Memory B cell (primary cell): ENCODE measurements around the gene PEX26.
"Not testable (repeated sequence)": the region's sequence is repeated elsewhere in the genome, so short reads cannot be mapped to it uniquely, and the experiment has no call there.

Experiments used
- ATAC-seq: fragments of 150-1000 bp; cut with Tn5 transposase; 2 replicates; pipeline ENCODE4 v1.10.0; 2021; ENCODE audit warnings: low read depth, mild to moderate bottlenecking, moderate library complexity
- DNase-seq, 2 donors: peaks; one replicate each; pipeline ENCODE4 v3.0.0; 2022; ENCODE audit warnings: low spot score in 2 of 2
- H3K27ac Mint-ChIP-seq: one replicate; pipeline ENCODE4 v1.8.0; 2022; ENCODE audit warnings: mild to moderate bottlenecking, moderate library complexity, mixed read lengths
- H3K27me3 Mint-ChIP-seq: one replicate; pipeline ENCODE4 v1.8.0; 2022; ENCODE audit warnings: mixed read lengths
- H3K36me3 Mint-ChIP-seq: one replicate; pipeline ENCODE4 v1.8.0; 2022; ENCODE audit warnings: mild to moderate bottlenecking, mixed read lengths
- H3K4me1 Mint-ChIP-seq: one replicate; pipeline ENCODE4 v1.8.0; 2022; ENCODE audit warnings: mixed read lengths
- H3K4me3 Mint-ChIP-seq: one replicate; pipeline ENCODE4 v1.8.0; 2022; ENCODE audit warnings: mild to moderate bottlenecking, moderate library complexity, mixed read lengths
- H3K9me3 Mint-ChIP-seq: one replicate; pipeline ENCODE4 v1.8.0; 2022; ENCODE audit warnings: mixed read lengths

The PEX26 gene

DNA sequence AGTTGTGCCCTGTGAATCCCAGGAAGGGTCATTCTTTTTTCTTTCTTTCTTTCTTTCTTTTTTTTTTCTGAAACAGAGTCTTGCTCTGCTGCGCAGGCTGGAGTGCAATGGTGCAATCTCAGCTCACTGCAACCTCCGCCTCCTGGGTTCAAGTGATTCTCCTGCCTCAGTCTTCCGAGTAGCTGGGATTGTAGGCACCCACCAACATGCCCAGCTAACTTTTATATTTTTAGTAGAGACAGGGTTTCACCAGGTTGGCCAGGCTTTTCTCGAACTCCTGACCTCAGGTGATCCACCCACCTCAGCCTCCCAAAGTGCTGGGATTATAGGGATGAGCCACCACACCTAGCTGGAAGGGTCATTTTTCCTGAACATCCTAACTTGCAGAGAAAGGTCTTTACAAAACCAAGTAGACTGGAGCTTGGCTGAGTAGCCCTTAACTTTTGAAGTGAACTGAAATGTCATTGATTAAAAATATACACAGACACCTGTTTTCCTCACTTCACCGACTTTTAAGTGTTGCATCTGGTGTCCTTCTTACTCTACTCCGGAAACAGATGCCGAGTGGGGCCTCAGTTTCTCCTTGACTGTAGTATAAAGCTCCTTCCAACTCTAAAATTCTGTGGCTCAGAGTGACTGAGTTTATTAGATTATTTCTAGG is 6.4 kb upstream of the PEX26 start:
- not testable (repeated sequence) for DNase-seq, H3K36me3 Mint-ChIP-seq, H3K27me3 Mint-ChIP-seq, H3K9me3 Mint-ChIP-seq
- H3K4me1 Mint-ChIP-seq = peaks cover 46% of the 10 kb centered on the region
- peak overlapping the region; percentile 19 for H3K27ac Mint-ChIP-seq
- H3K4me3 Mint-ChIP-seq = peak overlapping the region; percentile 47
- peak; percentile 26 for ATAC-seq

DNA sequence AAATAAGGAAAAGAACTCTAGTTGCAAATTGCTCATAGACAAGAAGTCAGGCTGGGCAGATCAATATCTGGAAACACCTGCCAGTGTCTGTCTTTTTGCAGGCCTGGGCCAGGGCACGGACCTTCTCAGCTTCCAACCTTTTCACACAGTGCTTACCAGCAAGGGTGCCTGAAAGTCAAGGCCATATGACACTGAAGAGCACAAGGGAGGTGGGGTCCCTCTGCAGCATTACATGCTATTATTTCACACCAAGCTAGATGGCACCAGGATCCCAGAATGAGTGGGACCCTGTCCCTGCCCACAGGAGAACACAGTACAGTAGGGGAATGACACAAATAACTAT is 5.9 kb upstream of the PEX26 start:
- Mint-ChIP-seq H3K4me3 (peak overlapping the region; percentile 47), H3K27ac (peak overlapping the region; percentile 19), H3K9me3 (no peaks in the 10 kb centered on the region), H3K27me3 (no peaks in the 10 kb centered on the region), H3K36me3 (no peaks in the 10 kb centered on the region), H3K4me1 (peaks cover 45% of the 10 kb centered on the region)
- ATAC-seq (no peak), DNase-seq (no peak)

DNA sequence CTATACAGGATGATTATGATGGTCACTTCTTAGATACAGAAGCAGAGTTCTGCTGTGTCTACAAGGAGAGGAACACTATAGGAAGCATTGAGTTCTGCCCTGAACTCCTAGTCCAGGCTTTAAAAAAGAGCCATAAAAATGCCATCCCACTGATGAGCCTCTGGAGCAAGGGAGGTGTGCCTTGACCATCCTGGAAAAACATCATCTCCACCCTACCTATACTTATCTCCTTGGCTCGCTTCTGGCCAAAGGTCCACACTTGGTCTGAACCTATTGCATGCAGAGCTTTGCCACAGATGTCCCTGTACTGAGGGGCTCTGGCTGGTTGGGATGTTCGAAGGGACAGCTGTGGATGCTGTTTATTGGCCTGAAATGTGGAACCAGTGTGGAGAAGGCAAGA is 4.3 kb upstream of the PEX26 start:
- Mint-ChIP-seq H3K27ac (no peak overlapping the region), H3K27me3 (no peaks in the 10 kb centered on the region), H3K4me1 (peaks cover 36% of the 10 kb centered on the region), H3K36me3 (no peaks in the 10 kb centered on the region), H3K9me3 (no peaks in the 10 kb centered on the region), H3K4me3 (no peak overlapping the region)
- DNase-seq (no peak), ATAC-seq (no peak)

DNA sequence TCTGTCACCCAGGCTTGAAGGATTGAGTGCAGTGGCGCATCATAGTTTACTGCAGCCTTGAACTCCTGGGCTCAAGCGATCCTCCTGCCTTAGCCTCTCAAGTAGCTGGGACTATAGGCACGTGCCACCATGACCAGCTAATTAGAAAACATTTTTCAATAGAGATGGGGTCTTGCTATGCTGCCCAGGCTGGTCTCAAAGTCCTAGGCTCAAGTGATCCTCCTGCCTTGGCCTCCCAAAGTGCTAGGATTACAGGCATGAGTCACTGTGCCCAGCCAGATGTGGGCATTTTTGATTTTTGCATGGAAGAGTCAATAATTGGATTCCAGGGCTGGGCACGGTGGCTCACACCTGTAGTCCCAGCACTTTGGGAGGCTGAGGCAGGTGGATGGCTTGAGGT is 3.9 kb upstream of the PEX26 start:
- H3K27ac Mint-ChIP-seq, H3K9me3 Mint-ChIP-seq, ATAC-seq, H3K27me3 Mint-ChIP-seq, DNase-seq, H3K4me3 Mint-ChIP-seq, H3K36me3 Mint-ChIP-seq: not testable (repeated sequence)
- H3K4me1 Mint-ChIP-seq = peaks cover 34% of the 10 kb centered on the region

DNA sequence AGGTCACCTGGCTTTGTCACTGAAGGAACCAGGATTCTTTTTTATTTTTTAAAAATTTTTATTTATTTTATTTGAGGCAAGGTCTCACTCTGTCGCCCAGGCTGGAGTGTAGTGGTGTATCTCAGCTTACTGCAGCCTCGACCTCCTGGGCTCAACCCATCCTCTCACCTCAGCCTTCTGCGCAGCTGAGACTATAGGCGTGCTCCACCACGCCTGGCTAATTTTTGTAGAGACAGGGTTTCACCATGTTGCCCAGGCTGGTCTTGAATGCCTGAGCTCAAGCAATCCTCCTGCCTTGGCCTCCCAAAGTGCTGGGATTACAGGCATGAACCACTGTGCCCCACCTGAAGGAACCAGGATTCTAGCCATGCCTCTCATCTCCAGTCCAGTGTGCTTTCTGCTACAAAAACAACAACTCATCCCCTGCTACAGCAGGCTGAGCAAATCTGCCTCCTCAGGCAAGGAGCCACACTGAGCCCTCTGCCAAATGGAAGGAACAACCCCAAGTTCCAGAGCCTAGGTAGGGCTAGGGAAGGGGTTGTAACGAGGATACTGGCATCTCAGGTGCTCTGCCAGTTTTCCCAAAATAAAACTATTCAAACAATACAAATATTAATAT is 2.6 kb upstream of the PEX26 start:
- DNase-seq (no peak), ATAC-seq (no peak)
- Mint-ChIP-seq H3K27me3 (no peaks in the 10 kb centered on the region), H3K9me3 (no peaks in the 10 kb centered on the region), H3K4me1 (peaks cover 39% of the 10 kb centered on the region), H3K4me3 (no peak overlapping the region), H3K36me3 (peaks cover 6% of the 10 kb centered on the region), H3K27ac (no peak overlapping the region)

DNA sequence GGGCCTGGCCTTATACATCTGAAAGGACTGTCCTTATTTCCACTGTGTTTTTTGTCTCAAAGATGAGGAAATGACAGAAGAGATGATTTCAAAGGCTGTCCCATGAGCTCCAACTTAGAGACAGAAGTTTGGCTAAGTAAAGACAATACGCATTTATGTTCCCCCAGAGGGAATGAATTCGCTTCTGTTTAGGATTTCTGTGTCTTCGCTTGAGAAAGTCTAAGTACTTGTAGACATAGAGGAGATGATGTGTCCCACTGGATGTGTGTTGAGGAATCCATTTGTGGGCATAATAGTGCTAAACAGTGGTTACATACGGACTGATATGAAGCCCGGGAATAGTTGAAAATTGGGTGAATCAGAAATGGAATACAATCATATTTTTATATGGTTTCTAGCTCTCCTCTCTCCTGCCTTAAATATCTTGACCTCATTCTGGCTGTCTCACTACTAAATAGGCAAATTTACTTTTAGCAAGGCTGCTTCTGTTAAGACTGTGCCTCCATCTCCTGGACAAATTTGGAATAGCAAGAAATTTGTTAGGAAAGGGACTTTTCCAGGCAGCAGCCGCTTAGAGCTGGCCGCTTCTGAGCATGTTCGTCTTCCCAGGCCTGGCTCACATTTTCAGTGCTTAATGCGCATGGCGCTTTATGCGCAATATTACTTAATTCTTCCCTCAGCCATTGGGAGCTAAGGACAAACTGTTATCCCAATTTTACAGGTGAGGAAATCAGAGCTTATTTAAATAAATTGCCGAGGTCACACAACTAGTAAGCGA is 1.9 kb upstream of the PEX26 start:
- H3K27ac Mint-ChIP-seq = peak overlapping the region; percentile 45
- peaks cover 9% of the 10 kb centered on the region for H3K36me3 Mint-ChIP-seq
- DNase-seq (peak; percentile 62 to 86), ATAC-seq (peak; percentile 11)
- peak overlapping the region; percentile 25 for H3K4me3 Mint-ChIP-seq
- H3K27me3 Mint-ChIP-seq = no peaks in the 10 kb centered on the region
- H3K9me3 Mint-ChIP-seq = peaks cover 2% of the 10 kb centered on the region
- peaks cover 35% of the 10 kb centered on the region for H3K4me1 Mint-ChIP-seq

DNA sequence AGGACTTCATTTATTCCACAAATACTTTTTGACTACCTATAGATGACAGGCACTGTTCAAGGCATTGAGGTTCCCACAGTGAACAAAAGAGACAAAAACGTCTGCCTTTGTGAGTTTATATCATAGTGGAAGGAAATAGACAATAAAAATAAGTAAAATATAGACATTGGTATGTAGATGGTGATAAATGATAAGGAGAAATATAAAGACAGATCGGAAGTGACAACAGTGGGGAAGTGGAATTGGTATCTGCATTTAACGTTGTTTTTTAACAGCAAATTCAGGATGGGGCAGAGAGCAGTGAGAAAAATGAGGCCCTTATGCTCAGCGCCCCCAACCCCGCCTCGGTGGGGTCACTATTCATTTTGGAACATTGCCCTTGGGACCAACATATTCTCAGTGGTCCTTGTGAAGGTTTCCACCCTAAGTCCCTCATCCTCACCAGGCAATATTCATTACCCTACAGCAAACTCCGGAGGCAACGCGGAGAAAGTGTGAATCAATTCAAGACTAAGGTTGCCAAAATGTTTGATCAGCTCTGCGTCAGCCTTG is 627 bp upstream of the PEX26 start:
- H3K9me3 Mint-ChIP-seq = peaks cover 2% of the 10 kb centered on the region
- ATAC-seq = no peak
- peaks cover 30% of the 10 kb centered on the region for H3K4me1 Mint-ChIP-seq
- peaks cover 22% of the 10 kb centered on the region for H3K36me3 Mint-ChIP-seq
- peak overlapping the region; percentile 93 for H3K27ac Mint-ChIP-seq
- no peaks in the 10 kb centered on the region for H3K27me3 Mint-ChIP-seq
- peak overlapping the region; percentile 87 for H3K4me3 Mint-ChIP-seq
- DNase-seq = no peak

DNA sequence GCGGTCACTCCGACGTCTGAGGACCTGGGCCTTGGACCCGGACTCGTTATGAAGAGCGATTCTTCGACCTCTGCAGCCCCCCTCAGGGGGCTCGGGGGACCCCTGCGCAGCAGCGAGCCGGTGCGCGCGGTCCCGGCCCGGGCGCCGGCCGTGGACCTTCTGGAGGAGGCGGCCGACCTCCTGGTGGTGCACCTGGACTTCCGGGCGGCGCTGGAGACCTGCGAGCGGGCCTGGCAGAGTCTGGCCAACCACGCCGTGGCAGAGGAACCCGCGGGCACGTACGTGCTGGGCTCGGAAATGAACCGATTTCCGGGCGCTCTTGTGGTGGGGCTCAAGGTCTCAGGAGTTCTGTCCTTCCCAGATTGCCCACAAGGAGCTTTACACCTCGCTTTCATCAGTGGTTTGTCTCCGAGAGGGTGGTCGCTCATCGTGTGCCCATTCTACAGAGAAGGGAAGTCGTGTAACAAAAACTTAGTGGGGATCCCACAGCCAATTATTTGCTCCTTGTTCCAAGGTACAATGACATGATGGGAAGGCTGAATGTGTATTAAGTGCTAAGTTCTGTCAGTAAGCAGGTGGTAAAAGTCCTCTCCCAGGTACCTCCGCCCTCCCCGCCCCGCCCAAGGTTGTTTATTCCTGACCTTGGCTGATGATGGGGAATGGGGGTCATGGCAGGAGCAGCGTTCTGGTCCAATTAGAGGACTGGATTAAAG is 695 bp downstream of the PEX26 start:
- H3K27me3 Mint-ChIP-seq = no peaks in the 10 kb centered on the region
- ATAC-seq (no peak), DNase-seq (peak in 1 of 2 donors; percentile 27)
- peak overlapping the region; percentile 77 for H3K27ac Mint-ChIP-seq
- H3K4me3 Mint-ChIP-seq = peak overlapping the region; percentile 87
- peaks cover 32% of the 10 kb centered on the region for H3K36me3 Mint-ChIP-seq
- H3K9me3 Mint-ChIP-seq = peaks cover 2% of the 10 kb centered on the region
- H3K4me1 Mint-ChIP-seq = peaks cover 34% of the 10 kb centered on the region

DNA sequence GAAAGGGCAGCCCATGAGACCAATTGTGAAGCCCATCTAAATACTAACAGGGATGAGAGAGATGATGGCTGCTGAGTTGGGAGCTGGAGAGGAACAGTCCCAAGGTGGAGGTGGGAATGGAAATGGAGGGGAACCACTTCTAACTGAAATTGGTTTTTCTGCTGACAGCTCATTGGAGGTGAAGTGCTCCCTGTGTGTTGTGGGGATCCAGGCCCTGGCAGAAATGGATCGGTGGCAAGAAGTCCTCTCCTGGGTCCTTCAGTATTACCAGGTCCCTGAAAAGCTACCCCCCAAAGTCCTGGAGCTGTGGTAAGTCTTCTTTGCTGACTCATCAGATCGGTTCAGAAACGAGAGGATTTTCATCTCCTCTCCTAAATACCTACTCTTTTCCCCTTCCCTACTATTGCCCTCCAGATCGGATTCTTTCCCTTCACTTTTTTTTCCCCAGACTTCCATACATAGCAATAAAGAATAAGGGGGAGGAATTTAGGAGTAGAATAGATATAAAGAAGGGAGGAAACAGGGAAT is 2.0 kb downstream of the PEX26 start:
- H3K27me3 Mint-ChIP-seq = no peaks in the 10 kb centered on the region
- H3K4me1 Mint-ChIP-seq = peaks cover 34% of the 10 kb centered on the region
- H3K4me3 Mint-ChIP-seq = no peak overlapping the region
- no peak overlapping the region for H3K27ac Mint-ChIP-seq
- no peak for DNase-seq
- H3K36me3 Mint-ChIP-seq = peaks cover 34% of the 10 kb centered on the region
- ATAC-seq = no peak
- peaks cover 2% of the 10 kb centered on the region for H3K9me3 Mint-ChIP-seq

DNA sequence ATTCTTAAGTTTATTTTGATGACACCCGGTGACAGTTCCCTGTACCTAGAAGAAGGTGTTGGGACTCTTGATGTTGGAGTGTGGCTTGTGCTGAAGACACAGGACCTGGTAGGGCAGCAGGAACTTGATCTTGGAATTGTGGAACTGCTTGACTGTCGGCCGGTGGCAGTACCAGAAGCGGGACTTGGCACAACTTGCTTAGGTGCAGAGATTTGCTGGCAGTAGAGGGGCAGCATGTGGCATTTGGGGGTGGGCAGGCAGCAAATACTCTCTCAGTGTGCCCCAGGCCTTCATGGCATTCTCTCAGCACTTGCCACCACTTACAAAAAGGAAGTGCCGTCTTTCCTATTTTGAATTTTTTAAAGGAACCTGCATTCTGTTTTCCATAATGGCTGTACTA is 3.6 kb downstream of the PEX26 start:
- ATAC-seq = no peak
- Mint-ChIP-seq H3K4me3 (no peak overlapping the region), H3K36me3 (peaks cover 36% of the 10 kb centered on the region), H3K9me3 (peaks cover 2% of the 10 kb centered on the region), H3K27ac (no peak overlapping the region), H3K27me3 (no peaks in the 10 kb centered on the region), H3K4me1 (peaks cover 29% of the 10 kb centered on the region)
- no peak for DNase-seq

DNA sequence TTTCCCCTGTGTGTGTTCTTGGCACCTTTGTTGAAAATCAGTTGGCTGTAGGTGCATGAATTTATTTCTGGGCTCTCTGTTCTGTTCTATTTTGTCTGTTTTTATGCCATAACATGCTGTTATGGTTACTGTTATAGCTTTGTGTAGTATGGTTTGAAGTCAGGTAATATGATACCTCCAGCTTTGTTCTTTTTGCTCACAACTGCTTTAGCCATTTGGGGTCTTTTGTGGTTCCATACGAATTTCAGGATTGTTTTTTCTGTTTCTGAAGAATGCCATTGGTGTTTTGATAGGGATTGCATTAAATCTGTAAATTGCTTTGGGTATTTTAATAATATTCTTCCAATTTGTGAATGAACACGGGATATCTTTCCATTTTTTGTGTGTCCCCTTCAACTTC is 4.7 kb downstream of the PEX26 start:
- peak overlapping the region; percentile 1 for H3K4me3 Mint-ChIP-seq
- no peak overlapping the region for H3K27ac Mint-ChIP-seq
- ATAC-seq (no peak), DNase-seq (no peak)
- no peaks in the 10 kb centered on the region for H3K27me3 Mint-ChIP-seq
- peaks cover 23% of the 10 kb centered on the region for H3K4me1 Mint-ChIP-seq
- H3K9me3 Mint-ChIP-seq = peaks cover 2% of the 10 kb centered on the region
- peaks cover 37% of the 10 kb centered on the region for H3K36me3 Mint-ChIP-seq

DNA sequence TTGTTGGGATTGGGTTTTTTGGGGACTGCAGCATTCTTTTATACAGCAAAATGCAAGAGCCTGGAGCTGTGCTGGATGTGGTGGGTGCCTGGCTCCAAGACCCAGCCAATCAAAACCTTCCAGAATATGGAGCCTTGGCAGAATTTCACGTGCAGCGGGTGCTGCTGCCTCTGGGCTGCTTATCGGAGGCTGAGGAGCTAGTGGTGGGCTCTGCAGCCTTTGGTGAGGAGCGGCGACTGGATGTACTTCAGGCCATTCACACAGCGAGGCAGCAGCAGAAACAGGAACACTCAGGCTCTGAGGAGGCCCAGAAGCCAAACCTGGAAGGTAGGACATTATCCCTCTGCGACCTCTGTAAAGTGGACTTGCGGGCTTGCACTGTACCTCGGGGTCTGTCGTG is 5.6 kb downstream of the PEX26 start:
- H3K36me3 Mint-ChIP-seq = peaks cover 43% of the 10 kb centered on the region
- H3K4me1 Mint-ChIP-seq = peaks cover 23% of the 10 kb centered on the region
- no peak for ATAC-seq
- H3K27ac Mint-ChIP-seq = no peak overlapping the region
- peaks cover 2% of the 10 kb centered on the region for H3K9me3 Mint-ChIP-seq
- no peak for DNase-seq
- H3K4me3 Mint-ChIP-seq = no peak overlapping the region
- H3K27me3 Mint-ChIP-seq = no peaks in the 10 kb centered on the region

DNA sequence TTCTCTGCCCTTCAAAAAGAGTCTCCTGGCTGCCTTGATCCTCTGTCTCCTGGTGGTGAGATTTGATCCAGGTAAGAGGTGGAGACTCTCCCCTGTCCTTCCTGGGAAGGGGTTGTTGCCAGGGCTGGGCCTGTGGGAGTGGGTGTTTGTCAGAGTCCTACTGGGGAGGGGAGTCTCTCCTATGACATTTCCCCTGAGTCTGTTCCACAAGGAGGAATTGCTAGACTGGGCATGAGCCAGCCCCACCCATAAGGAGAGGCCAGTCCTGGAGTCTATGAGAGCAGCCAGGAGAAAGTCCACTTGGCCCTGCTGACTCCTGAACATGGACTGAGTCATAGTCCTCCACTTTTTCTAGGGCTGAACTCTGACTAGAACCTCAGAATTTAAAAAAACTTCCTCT is 7.4 kb downstream of the PEX26 start:
- H3K36me3 Mint-ChIP-seq = peaks cover 42% of the 10 kb centered on the region

More for the DNA sequence above, 7.4 kb downstream of the PEX26 start:
- Mint-ChIP-seq H3K9me3 (peaks cover 2% of the 10 kb centered on the region), H3K4me1 (peaks cover 16% of the 10 kb centered on the region), H3K27me3 (no peaks in the 10 kb centered on the region), H3K4me3 (no peak overlapping the region), H3K27ac (no peak overlapping the region)
- ATAC-seq (no peak), DNase-seq (no peak)
